NB4 (cell line): ENCODE results near the gene NRCAM.

Source experiments
- DNase-seq: peaks from one replicate; pipeline ENCODE4 v3.0.0; 2010; ENCODE audit warnings: low read depth
- H3K4me3 ChIP-seq: one replicate; pipeline ENCODE4 v1.5.1; 2011; ENCODE audit warnings: mild to moderate bottlenecking, low read depth, low read length, moderate library complexity
- MYC ChIP-seq: IDR thresholded peaks from 2 replicates; pipeline ENCODE4 v1.6.1; 2011; ENCODE audit warnings: low read depth, low read length
- POLR2A ChIP-seq: IDR thresholded peaks from 2 replicates; pipeline ENCODE4 v1.6.1; 2011; ENCODE audit warnings: mild to moderate bottlenecking; ENCODE audit not compliant: insufficient read length; ENCODE audit errors: extremely low read depth
- TF ChIP-seq, protein P1 (sequence below): IDR thresholded peaks from 2 replicates; pipeline ENCODE4 v1.6.1; 2011; ENCODE audit warnings: low read depth, low read length
- TF ChIP-seq, protein P2 (sequence below): IDR thresholded peaks from one replicate; pipeline ENCODE4 v1.5.1; 2012; ENCODE audit warnings: low read depth, low read length

NRCAM gene

DNA sequence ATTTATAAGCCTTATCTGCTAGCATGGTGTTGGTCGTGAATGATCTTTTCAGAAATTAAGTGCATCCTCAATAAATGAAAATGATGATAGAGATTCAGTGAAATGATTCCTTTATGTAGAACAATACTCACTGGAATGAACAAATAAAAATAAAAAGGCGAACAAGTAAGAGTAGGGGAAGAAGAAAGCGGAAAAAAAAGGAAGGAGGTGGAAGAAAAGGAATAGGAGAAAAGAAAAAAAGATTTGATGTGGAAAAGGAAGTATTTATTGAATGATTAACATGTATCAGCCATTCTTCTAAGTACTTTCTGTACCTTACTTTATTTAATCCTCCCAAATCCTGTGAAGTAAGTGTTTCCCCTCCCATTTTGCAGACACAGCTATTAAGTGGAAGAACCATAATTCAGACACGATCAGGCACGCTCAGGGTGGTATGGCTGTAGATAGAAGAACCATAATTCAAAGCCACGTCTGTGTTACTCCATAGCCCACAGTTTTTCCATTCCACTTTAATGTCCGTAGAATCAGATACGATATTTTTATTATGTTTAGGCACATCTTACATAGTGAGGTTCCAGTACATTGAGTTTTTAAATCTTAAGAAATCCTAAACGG lies 169.8 kb downstream of the NRCAM start:
- TF ChIP-seq MYC: no peak
- TF ChIP-seq POLR2A: no peak
- no peak overlapping the region for H3K4me3 ChIP-seq
- no peak for DNase-seq

DNA sequence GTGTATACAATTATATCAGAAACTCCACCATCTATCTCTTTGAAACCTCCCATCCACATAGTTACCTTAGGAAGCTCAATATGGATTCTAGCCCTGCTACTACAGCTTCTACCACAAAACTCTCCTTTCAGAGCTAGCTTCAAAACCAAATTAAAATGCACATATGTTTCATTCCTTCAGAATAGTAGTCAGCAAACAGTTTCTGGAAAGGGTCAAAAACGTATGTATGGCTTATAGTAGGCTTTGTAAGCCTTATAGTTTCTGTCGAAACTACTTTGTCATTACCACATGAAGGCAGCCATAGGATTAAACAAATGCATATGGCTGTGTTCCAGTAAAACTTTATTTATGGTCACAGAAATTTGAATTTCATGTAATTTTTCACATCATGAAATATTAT lies 170.5 kb downstream of the NRCAM start:
- no peak overlapping the region for H3K4me3 ChIP-seq
- TF ChIP-seq, protein P1, sequence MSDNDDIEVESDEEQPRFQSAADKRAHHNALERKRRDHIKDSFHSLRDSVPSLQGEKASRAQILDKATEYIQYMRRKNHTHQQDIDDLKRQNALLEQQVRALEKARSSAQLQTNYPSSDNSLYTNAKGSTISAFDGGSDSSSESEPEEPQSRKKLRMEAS: no peak
- TF ChIP-seq, protein P2, sequence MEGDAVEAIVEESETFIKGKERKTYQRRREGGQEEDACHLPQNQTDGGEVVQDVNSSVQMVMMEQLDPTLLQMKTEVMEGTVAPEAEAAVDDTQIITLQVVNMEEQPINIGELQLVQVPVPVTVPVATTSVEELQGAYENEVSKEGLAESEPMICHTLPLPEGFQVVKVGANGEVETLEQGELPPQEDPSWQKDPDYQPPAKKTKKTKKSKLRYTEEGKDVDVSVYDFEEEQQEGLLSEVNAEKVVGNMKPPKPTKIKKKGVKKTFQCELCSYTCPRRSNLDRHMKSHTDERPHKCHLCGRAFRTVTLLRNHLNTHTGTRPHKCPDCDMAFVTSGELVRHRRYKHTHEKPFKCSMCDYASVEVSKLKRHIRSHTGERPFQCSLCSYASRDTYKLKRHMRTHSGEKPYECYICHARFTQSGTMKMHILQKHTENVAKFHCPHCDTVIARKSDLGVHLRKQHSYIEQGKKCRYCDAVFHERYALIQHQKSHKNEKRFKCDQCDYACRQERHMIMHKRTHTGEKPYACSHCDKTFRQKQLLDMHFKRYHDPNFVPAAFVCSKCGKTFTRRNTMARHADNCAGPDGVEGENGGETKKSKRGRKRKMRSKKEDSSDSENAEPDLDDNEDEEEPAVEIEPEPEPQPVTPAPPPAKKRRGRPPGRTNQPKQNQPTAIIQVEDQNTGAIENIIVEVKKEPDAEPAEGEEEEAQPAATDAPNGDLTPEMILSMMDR: no peak
- TF ChIP-seq POLR2A (no peak), MYC (no peak)
- DNase-seq: no peak

DNA sequence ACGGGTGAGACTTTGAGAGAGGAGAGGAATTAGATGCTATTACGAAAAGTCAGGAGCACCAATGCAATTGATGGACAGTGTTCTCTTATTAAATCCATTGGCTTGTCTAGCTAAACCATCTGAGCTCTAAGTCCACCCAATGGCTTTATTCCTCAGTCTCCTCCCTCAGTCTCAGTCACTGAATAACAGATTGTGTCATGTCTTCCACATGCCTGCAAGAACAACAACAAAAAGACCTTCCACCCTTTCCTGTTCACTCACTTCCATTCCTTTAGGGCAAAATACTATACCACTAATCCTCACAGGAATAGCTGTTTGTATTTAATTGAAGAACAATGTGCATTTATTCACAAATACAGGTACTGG lies 171.2 kb downstream of the NRCAM start:
- no peak overlapping the region for H3K4me3 ChIP-seq
- DNase-seq: no peak
- TF ChIP-seq, protein P1: no peak
- TF ChIP-seq MYC (no peak), POLR2A (no peak)
- TF ChIP-seq, protein P2: no peak

DNA sequence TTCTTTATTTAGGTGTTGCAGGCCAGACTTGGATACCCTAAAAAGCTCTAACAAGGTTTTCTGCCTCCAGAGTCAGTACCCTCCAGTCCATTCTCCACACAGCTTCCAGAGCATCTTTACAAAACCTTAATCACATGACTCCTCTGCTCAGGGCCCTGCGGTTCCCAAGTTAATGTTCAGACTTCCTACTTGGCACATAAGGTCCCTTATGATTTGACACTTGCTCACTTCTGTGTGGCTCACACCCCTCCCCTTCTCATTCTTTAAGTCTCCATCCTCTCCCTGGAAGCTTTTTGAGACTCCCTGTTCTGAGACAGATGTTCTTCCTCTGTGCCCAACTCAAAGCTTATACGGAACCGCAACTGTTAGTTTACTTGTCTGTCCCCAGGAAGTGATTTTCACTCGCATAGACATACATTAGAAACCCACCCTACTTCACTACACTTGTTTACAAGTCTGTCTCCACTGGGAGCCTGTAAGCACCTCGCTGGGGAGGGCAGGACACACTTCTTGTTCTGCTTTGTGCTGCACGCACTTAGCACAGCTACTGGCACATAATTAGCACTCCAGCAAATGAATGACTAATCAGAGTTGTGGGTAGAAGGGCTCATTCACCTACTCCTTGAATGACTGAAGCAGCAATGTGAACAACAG lies 171.8 kb downstream of the NRCAM start:
- peak; percentile 12 for DNase-seq
- TF ChIP-seq, protein P2: no peak
- TF ChIP-seq MYC (no peak), POLR2A (no peak)
- TF ChIP-seq, protein P1: no peak

DNA sequence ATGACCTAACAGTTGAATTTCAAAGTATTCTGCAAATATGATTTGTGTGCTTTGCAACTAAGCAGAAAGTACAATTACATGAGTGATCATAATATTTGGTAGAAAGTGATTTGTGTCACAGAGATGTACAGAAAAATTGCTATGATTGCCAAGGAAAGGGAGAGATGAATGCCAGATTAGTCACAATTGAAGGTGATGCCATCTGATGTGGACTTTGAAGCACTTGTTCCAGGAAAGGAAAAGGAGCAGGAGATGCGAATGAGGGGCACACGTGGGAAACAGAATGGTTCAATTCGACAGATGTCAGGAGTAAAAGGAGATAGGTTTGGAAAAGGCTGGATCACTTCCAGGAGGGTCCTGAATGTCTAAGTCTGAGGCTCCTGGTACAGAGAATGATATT lies 173.0 kb downstream of the NRCAM start:
- no peak overlapping the region for H3K4me3 ChIP-seq
- TF ChIP-seq MYC: no peak
- TF ChIP-seq, protein P2: no peak
- TF ChIP-seq, protein P1: no peak
- no peak for TF ChIP-seq POLR2A
- no peak for DNase-seq

More for the DNA sequence above, 171.8 kb downstream of the NRCAM start:
- no peak overlapping the region for H3K4me3 ChIP-seq

DNA sequence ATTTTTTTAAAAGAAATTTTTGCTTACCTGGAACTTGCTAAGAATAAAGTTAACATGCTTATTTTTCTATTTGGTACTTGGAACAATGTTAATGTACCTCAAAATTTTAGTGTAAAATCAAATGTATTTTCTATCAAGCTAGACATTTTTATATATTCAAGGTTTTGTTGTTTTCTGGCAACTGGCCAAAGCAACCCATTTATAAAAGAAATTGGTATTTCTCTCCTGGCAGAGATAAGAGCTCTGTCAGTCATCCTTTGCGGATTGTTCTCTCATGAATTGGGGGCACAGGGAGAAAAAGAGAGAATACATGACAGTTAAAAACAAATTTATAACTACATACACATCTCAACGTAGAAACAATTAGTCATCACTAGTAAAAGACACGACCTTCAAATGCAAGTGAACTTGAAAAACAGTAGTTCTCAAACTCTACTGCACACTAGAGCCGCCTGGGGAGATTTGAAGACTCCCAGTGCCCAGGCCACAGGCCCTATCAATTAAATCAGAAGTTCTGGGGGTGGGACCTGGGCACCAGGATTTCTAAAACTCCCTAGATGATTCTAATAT lies 173.7 kb downstream of the NRCAM start:
- no peak overlapping the region for H3K4me3 ChIP-seq
- no peak for DNase-seq
- TF ChIP-seq POLR2A: no peak
- TF ChIP-seq, protein P2: no peak
- TF ChIP-seq MYC: no peak
- TF ChIP-seq, protein P1: no peak
